SH-SY5Y (cell line): ENCODE measurements around the gene NHLRC4.

Experiments
- GATA2 ChIP-seq: IDR thresholded peaks from 2 replicates; pipeline ENCODE4 v1.6.1; 2011; ENCODE audit warnings: mild to moderate bottlenecking, low read depth, low read length
- GATA3 ChIP-seq: IDR thresholded peaks from 2 replicates; pipeline ENCODE4 v1.6.1; 2011; ENCODE audit warnings: low read depth, mild to moderate bottlenecking, low read length, moderate library complexity

GRCh38 chr16:572865-573650, 6.3 kb downstream of the NHLRC4 start:
- no peak for TF ChIP-seq GATA3
- no peak for TF ChIP-seq GATA2
